HTR-8/SVneo (cell line): Measurements from ENCODE around the gene LDAH.

Experiments
- DNase-seq: peaks from one replicate; pipeline ENCODE4 v3.0.0; 2011; ENCODE audit warnings: low spot score, mixed read lengths; ENCODE audit not compliant: insufficient read length
- FAIRE-seq: peaks from 2 replicates; lab custom pipeline; 2011; peaks lifted over from hg19 to GRCh38; lab: Jason Lieb, UNC

The LDAH gene

DNA sequence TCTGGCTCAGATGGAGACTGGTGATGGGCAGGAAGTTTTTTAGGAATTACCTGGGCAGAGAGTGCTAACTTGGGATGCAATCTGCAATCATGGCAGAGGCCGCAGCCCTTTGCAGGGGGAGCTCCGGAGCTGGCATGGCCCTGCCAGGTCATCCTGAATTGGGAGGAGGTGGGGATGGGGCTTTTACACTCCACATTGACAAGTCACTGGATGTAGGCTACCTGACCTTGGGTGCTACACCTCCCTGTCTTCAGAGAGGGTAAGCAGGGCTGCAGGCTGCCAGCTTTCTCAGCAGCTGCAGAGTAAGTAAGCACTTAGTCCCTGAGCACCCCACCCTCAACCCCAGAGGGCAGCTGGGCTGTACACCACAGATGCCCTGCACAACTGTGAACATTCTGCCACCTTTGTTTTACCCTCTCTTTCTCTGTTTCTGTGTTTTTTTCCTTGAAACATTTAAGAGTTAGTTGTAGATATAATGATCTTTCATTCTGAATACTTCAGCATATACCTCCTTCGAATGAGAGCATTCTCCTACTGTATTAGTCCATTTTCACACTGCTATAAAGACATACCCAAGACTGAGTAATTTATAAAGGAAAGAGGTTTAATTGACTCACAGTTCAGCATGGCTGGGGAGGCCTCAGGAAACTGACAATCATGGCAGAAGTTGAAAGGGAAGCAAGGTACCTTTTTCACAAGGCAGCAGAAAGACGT lies 165.2 kb downstream of the LDAH start:
- DNase-seq (no peak), FAIRE-seq (no peak)

DNA sequence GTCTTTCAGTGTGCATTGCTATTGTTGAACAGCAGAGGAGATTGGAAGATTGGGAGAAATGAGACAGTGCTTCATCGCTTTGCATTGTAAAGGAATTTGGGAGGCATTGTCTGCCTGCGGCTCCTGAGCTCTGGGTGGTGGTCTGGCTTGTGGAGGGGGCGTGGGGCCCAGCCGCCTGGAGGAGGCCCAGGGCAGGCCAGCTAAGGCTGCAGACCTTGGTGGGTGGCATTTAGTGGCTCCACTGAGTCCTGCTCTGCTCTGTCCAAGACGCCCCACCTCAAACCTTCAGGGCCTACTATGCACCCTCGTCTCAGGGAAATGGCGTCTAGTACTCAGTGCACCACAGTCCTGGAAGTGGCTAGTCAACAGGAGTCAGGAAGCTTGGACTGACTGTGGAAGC lies 166.3 kb downstream of the LDAH start:
- no peak for FAIRE-seq
- no peak for DNase-seq

DNA sequence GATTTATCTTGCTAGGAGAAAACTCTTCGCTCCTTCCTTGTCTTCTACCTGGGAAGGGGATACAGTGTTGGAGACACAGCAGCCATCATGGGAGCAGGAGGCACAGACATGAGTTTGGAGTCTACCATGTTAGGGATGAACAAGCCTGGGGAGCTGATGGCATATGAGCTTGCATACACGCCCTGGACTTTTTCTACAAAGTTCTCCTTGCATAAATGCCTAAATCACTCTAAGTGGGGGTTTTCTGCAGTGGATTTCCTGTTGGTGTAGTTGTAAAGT lies 168.4 kb downstream of the LDAH start:
- FAIRE-seq = no peak
- DNase-seq = no peak

DNA sequence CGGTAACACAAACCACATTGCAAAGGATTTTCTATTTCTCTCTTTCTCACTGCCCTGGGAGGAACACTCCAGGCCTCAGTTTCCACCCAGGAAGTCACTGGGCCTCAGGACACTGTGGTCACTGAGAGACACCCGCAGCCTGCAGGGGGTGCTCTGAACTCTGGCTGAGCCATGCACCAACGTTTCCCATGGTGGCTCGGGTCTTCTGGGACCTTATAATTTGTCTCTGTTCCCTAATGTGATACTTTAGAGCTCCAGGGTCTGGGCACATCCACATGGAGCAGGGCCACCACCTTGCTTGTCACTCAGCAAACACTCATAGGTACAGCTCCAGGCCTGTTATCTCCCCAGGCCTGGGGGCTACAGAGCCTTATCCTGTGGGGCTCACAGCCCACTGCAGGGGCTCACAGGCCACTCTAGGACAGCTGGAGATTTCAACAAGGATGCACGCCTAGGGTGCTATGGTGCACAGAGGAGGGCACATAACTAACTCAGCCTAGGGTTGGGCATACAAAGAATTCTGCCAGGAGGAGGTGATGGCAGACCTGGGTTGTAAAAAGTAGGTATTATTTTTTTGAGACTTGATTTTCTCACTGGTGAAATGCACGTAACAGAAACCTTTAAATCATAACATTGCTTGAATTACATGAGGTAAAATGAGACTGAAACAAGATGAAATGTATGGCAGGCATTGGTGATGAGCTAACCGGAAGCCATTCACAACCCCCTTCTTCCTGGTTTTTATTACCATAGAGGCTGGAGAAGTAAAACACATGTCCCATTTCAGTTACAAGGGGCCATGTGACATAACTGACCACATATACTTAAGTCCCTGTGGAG lies 169.0 kb downstream of the LDAH start:
- FAIRE-seq = no peak
- no peak for DNase-seq

DNA sequence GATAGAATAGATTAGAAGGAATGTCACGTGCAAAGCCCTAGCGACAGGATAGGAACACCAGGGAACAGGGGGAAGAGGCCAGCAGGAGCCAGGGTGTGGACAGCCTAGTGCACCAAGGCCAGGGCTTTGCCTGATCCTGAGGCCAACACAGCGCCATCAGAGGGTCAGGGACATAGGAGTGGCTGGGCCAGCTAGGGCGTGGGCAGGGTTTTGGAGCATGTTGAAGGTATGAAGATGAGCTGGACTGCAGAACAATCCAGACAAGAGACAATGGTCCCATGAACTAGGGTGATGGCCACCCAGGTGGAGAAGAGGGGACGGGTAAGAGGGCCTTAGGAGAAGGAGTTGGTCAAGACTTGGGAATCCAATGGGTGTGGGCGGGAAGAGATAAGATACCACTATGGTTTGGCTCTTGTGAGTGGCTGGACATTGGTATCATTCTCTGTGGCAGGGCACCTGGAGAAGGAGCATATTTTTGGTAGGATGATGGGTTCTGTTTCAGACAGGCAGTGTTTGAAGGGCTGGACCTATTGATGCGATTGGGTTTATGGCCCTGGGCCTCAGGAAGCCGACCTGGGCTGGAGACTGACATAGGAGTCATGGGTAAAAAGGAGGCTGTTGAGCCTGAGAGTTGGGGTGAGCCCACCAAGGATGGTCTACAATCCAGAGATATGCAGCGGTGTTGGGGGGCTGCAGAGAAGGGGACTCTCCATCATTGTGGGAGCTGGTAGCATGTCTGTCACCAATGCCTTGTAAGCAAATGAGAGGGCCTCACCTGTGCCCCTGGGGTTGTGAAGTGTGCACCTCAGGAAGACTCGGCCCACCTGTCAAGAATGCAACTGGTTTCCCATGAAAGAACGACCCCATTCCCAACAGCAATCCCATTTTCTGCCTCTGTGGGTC lies 170.0 kb downstream of the LDAH start:
- no peak for DNase-seq
- FAIRE-seq = no peak

DNA sequence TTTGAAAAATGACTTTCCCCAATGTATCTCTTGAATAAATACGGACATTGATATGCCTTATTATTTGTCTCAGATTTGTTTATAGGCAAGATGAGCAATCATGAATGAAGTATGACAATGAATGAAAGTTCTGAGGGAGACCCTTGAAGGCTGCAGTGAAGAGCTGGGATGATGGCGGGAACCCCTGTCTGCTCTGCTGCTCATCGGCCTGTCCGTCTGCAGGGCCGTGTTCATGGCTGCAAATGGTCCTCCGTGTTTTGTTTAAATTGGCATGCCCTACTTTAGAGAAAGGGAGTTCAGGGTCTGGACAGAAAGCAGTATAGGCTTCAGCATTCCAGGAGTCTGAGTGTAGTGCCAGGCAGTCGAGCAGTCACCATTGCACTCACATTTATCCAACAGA lies 170.8 kb downstream of the LDAH start:
- DNase-seq (no peak), FAIRE-seq (peak; percentile 68)

DNA sequence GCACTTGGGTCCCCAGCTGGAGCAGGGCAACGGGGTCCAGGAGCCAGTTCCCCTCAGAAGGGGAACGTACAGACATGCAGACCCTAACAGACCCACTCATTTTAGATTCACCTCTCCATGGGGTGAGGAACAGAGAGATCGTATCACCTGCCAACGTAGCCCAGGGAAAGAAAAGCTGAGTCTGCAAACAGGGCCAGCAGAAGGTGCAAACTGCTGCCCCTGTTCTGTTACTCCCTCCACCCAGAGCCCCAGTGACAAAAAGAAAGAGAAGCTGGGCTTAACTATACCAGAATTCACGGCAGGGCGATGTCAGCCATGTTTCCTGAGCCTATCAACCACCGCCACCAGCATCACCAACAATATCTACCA lies 171.2 kb downstream of the LDAH start:
- DNase-seq (no peak), FAIRE-seq (no peak)

DNA sequence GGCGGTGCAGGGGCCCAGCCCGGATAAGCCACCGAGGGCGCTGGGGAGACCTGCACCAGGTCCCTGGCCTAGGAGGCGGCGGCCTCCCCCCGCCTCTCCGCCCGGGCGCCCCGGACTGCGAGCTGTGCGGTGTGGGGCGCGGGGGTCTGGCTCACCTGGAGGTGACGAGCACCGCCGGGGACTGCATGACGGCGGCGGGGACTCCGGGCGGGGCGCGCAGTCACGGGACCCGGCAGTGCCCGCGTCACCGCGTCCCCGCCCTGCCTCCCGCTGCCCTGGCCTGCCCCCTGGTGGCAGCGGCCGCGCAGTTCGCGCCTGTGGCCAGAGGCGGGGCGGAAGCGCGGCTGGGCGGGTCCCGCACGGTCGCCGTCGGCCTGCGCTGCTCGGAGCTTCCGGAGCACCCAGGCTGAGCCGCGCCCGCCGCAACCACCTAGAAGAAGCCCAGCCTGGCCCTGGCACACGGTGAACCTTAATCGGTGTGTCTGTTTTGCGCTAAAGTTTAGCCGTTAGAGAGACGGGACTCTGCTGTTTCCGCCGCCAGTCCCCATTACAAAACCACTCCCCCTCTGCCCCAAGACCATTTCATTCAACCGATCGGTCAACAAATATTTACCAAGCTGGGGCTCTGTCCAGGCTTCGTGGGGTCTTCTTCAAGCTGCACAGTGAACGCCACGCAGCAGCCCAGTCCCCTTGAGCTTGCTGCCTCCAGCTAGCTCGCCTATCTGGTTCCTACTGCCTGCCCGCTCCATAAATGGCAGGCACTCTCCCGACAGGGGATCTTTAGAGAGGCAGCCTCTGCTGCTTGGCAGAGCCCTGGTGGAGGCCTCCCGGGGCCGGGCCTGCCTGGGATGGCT lies 171.8 kb downstream of the LDAH start, which contains the start of gene HS1BP3:
HS1BP3 (minus strand) TSS at position 222 of the 854 bp plus-strand sequence; CDS start at position 187, 35 bp downstream.
- peak; percentile 99 for FAIRE-seq
- DNase-seq = peak; percentile 94

DNA sequence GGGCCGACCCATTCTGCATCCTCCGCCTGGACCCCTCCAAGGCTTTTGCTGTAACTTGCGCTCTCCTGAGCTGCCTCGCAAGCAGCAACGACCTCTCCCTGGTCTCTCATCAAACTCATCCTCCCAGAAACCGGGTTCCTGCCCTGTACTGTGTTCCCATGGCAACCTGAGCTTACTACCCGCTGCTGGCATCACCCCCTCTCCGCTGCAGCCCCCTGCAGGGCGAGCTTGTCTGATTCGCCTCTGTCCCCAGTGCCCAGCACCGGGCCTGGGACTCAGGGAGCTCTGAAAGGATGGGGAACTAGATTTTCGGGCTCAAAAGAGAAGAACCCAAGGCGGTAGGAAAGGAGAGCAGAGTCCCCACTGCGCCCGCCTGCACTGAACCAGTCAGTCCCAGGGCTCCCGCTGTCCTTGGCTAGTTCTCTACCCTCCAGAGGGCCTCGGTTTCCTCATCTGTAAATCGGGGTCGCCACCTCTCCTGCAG lies 172.5 kb downstream of the LDAH start:
- no peak for DNase-seq
- FAIRE-seq = peak; percentile 4

DNA sequence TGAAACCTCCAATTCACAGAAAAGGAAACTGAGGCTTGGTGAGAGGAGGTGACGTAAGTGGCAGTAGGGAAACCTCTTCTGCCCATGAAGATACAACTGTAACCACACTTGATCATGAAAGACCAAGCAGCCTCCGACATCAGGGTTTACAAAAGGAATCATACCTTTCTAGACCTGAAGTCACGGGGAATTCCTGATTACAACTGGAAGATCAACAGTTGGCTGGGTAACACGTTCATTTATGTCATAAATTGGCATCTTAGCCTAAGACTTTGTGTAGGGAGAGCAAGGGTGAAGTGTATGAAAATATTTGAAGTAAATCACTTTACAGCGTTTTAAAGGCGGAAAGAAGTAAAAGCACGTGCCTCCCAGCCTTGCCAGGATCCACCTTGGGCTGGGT lies 172.9 kb downstream of the LDAH start:
- peak; percentile 31 for FAIRE-seq
- no peak for DNase-seq

DNA sequence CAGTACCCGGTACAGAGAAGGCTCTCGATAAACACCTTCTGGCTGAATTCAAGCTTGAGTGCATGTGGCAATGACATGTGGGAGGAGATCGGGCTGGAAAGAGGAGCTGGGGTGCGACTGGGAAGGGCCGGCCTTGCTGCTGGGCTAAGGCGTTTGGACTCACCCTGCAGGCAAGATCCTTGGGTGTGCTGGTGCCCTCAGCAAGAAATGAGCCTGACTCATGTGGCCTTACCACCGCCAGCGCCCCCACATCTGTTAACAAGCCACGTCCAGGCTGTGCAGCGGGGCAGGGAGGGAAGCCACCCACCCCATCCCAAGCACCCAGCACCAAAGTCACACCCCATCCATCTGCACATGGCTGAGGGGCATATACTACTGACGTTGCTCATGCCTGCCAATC lies 173.3 kb downstream of the LDAH start:
- no peak for FAIRE-seq
- DNase-seq = no peak

DNA sequence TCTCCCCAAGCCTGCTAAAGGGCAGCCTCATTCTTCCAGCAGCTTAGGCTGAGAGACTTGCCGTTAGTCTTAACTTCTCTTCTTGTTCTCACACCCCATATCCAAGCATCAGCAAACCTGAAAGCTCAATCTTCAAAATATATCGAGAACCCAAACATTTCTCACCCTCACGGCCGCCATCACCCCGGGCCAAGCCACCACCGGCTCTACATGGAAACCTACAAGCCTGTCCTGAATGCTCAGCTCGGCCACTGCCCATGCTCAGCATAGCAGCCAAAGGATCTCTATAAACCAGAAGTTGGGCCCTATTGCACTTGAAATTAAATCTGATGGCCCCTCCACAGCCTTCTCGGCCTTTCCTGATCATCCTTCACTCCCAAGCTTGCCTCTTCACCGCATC lies 174.1 kb downstream of the LDAH start:
- no peak for DNase-seq
- FAIRE-seq = no peak

DNA sequence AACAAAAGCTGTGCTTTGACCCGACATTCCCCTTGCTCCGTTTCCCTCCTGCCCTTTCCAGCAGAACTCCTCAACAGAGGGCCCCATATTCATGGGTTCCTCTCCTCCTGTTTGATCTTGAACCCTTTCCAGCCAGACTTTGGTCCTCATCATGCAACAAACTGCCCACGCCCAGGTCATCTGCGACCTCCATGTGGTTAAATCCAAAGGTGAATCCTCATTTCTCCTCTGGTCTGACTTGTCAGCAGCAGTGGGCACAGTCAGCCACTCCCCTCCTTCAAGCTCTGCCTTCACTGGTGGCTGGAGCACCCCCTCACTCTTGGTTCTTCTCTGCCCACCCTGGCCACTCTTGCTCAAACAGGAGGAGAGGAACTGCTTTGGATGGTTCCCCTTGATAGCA lies 174.7 kb downstream of the LDAH start:
- FAIRE-seq = no peak
- no peak for DNase-seq

DNA sequence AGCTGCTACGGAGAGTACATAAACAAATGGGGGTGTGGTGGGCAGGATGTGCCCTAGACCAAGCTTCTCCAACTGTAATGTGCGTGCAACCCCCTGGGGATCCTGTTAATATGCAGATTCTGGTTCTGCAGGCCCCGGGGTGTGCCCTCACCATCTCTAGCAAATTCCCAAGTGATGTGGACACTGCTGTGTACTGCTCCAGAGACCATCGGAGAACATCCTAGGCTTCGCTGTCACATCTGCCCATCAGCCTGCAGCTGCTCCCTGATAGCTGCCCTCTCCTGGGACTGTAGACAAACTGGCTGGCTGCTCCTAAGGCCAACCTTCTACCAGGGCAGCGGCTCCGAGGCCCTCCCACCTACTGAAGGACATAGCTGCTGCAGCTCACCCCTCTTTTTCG lies 175.2 kb downstream of the LDAH start:
- FAIRE-seq = no peak
- no peak for DNase-seq

DNA sequence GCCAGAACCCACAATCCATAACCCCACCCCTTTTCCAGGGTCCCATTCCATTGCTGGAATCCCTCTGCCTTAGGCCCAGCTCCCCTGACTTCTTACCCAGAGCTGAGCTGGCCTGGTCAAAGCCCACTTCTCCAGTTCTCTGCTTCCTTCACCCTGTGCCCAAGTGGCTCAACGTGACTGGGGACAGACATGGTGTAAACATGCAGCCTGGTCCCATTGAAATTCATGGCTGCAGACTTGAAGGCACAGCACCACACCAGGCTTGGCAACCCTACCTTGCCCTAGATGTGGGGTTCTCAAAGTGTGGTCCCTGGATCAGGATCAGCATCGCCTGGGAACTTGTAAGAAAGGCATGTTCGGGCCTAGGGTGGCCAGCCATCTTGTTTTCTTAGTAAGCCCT lies 175.7 kb downstream of the LDAH start:
- DNase-seq (no peak), FAIRE-seq (peak; percentile 9)

DNA sequence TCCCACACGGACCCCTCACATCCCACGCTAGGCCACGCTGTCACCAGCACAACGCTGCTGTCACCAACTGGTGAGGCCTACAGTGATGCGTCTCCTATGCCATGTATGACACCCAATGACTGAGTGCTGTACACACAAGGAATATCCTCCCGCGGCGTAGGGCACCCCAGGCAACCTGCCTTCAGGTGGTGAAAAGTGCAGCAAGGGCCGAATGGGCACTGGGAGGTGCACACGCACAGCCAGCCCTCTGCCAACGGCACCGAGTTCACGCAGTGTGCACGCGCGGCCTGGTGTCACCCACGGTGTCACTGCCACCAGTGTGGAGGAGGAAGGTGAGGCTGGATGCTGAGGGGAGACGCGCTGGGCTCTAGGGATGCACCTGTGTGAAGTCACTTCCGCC lies 176.5 kb downstream of the LDAH start:
- DNase-seq (no peak), FAIRE-seq (peak; percentile 77)

DNA sequence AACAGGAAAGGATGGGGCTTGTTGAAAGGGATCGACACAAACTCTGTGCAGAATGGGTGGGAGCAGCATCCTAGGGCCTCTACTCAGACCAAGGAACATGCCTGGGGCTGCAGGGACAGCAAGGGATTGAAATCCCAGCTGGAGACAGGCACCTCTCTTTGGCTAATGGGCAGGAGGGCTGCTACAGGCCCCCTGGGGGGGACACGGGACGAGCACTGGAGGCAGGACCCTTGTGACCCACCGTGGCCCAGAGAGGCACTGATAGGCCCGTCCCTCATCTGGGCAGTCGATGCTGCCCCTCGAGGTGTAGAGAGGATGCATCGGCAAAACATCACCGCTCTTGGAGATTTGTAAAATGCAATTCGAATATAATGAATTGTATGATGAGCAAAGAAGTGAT lies 177.1 kb downstream of the LDAH start:
- FAIRE-seq (no peak), DNase-seq (no peak)

DNA sequence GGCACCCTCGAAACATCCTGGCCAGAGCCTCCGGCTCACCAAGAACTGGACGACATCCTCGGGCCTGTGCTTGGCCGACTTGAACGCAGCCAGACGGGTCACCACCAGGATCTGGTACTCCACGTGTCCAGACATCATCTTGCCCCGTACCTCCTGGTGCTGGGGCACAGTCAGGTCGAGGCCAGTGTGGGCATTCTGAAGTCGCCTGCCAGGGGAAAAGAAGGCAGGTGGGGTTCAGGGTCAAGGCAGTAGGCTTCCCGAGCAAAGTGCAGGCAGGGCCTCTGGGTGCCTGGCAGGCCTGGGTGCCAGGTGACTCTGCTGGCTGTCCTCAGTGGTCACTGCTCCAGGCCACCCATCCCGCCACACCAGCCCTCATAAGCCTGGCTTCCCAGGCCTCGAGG lies 177.6 kb downstream of the LDAH start:
- DNase-seq = no peak

DNA sequence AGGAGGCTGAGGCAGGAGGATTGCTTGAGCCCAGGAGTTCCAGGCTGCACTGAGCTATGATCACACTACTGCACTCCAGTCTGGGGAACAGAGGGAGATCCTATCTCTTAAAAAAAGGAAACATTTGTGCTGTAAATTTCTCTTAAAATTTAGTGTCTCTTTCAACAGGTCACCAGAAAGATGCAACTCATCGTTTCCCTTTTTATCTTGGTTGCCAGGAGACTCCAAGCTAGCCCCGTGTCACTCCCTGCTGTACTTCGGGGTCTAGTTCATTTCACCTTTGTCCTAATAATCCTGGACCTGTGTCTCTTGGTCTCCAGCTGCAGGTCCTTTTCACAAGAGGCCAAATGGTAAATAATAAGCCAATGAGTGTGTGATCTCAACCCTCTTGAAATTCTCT lies 179.1 kb downstream of the LDAH start:
- FAIRE-seq (no peak), DNase-seq (no peak)

More for the DNA sequence above, 177.6 kb downstream of the LDAH start:
- FAIRE-seq = no peak

DNA sequence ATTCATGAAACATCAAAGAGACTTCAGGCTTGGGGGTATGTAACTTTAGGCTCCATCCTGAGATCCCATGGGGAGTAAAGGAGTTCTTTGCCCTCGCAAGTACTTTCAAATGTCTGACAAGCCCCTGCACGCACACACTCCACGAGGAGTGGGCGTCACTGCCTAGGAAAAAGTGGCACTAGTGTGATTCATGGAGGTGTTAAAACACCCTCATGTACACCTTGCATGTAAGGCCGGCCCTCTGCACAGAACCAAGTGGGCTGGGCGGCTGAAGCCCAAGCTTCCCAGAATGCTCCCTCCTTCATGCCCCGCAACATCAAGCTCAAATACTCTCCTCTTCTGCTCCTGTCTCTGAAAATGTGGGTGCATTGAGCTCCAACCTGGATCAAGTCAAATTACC lies 179.8 kb downstream of the LDAH start:
- FAIRE-seq (peak; percentile 64), DNase-seq (no peak)
